ENCODE results near the gene OR2T11.

Gene OR2T11

GRCh38 chr1:248627971-248628844 is 6.7 kb downstream of the OR2T11 start:
- Mint-ChIP-seq H3K36me3 (no peaks in the 10 kb centered on the region), H3K27me3 (no peaks in the 10 kb centered on the region), H3K27ac (no peak overlapping the region), H3K4me1 (no peaks in the 10 kb centered on the region), H3K4me3 (no peak overlapping the region), H3K9me3 (no peaks in the 10 kb centered on the region)

- Mint-ChIP-seq H3K9me3 (no peaks in the 10 kb centered on the region), H3K27ac (no peak overlapping the region), H3K36me3 (no peaks in the 10 kb centered on the region), H3K27me3 (no peaks in the 10 kb centered on the region), H3K4me1 (no peaks in the 10 kb centered on the region), H3K4me3 (no peak overlapping the region)
Measured at GRCh38 chr1:248625971-248626370, 8.9 kb downstream of the OR2T11 start.

GRCh38 chr1:248625166-248625565 is 9.7 kb downstream of the OR2T11 start:
- H3K4me3 Mint-ChIP-seq: no peak overlapping the region
- H3K4me1 Mint-ChIP-seq: no peaks in the 10 kb centered on the region
- H3K36me3 Mint-ChIP-seq: no peaks in the 10 kb centered on the region
- H3K9me3 Mint-ChIP-seq: no peaks in the 10 kb centered on the region
- H3K27me3 Mint-ChIP-seq: no peaks in the 10 kb centered on the region
- H3K27ac Mint-ChIP-seq: no peak overlapping the region

DNA sequence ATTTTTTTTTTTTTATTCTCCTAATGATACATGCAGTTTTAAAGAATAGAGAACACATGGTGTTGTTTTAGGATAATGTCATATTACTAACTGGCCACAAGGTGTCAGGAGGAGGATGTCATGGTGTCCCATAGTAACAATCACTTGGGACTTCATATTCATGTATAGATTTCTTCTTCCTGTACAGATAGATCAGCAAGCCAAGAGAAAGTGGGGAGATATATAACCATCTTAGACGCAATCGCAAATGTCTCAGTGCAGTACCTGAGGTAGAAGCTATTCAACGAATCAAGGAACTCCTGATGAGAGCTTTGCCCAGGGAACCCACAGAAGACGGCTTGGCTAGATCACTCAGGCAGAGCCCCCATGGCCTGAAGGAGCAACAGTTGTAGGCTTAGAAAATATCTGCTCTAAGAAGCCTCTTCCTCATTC is 12.3 kb downstream of the OR2T11 start:
- H3K4me3 Mint-ChIP-seq: no peak overlapping the region
- no peaks in the 10 kb centered on the region for H3K9me3 Mint-ChIP-seq
- no peak overlapping the region for H3K27ac Mint-ChIP-seq
- H3K36me3 Mint-ChIP-seq: no peaks in the 10 kb centered on the region
- H3K4me1 Mint-ChIP-seq: peaks cover 9% of the 10 kb centered on the region
- H3K27me3 Mint-ChIP-seq: no peaks in the 10 kb centered on the region

GRCh38 chr1:248621770-248622169 is 13.1 kb downstream of the OR2T11 start:
- no peak overlapping the region for H3K27ac Mint-ChIP-seq
- no peaks in the 10 kb centered on the region for H3K27me3 Mint-ChIP-seq
- H3K4me3 Mint-ChIP-seq: no peak overlapping the region
- H3K36me3 Mint-ChIP-seq: no peaks in the 10 kb centered on the region
- peaks cover 9% of the 10 kb centered on the region for H3K4me1 Mint-ChIP-seq
- no peaks in the 10 kb centered on the region for H3K9me3 Mint-ChIP-seq

- Mint-ChIP-seq H3K36me3 (no peaks in the 10 kb centered on the region), H3K27ac (no peak overlapping the region), H3K27me3 (no peaks in the 10 kb centered on the region), H3K4me1 (peaks cover 15% of the 10 kb centered on the region), H3K9me3 (no peaks in the 10 kb centered on the region), H3K4me3 (no peak overlapping the region)
Measured at GRCh38 chr1:248618878-248619277, 16.0 kb downstream of the OR2T11 start.

GRCh38 chr1:248618119-248618518 is 16.8 kb downstream of the OR2T11 start:
- Mint-ChIP-seq H3K36me3 (no peaks in the 10 kb centered on the region), H3K4me3 (no peak overlapping the region), H3K9me3 (no peaks in the 10 kb centered on the region), H3K27ac (no peak overlapping the region), H3K4me1 (peaks cover 23% of the 10 kb centered on the region), H3K27me3 (no peaks in the 10 kb centered on the region)

- Mint-ChIP-seq H3K27me3 (no peaks in the 10 kb centered on the region), H3K36me3 (no peaks in the 10 kb centered on the region), H3K4me3 (no peak overlapping the region)
Measured at GRCh38 chr1:248613742-248614141, 21.1 kb downstream of the OR2T11 start.

GRCh38 chr1:248611883-248612414 is 22.9 kb downstream of the OR2T11 start:
- Mint-ChIP-seq H3K9me3 (no peaks in the 10 kb centered on the region), H3K27me3 (no peaks in the 10 kb centered on the region), H3K4me1 (peaks cover 37% of the 10 kb centered on the region), H3K36me3 (no peaks in the 10 kb centered on the region), H3K4me3 (no peak overlapping the region), H3K27ac (peak overlapping the region; percentile 80)

More at GRCh38 chr1:248613742-248614141, 21.1 kb downstream of the OR2T11 start:
- Mint-ChIP-seq H3K9me3 (no peaks in the 10 kb centered on the region), H3K4me1 (peaks cover 39% of the 10 kb centered on the region), H3K27ac (peak overlapping the region; percentile 63)

- no peak overlapping the region for H3K27ac Mint-ChIP-seq
- peaks cover 37% of the 10 kb centered on the region for H3K4me1 Mint-ChIP-seq
- H3K4me3 Mint-ChIP-seq: no peak overlapping the region
- no peaks in the 10 kb centered on the region for H3K27me3 Mint-ChIP-seq
- no peaks in the 10 kb centered on the region for H3K9me3 Mint-ChIP-seq
- H3K36me3 Mint-ChIP-seq: no peaks in the 10 kb centered on the region
Measured at GRCh38 chr1:248610301-248610700, 24.6 kb downstream of the OR2T11 start.

GRCh38 chr1:248599396-248599795 is 35.5 kb downstream of the OR2T11 start:
- no peak overlapping the region for H3K27ac Mint-ChIP-seq
- H3K4me3 Mint-ChIP-seq: no peak overlapping the region
- H3K4me1 Mint-ChIP-seq: peaks cover 7% of the 10 kb centered on the region
- no peaks in the 10 kb centered on the region for H3K27me3 Mint-ChIP-seq
- no peaks in the 10 kb centered on the region for H3K9me3 Mint-ChIP-seq
- H3K36me3 Mint-ChIP-seq: no peaks in the 10 kb centered on the region

GRCh38 chr1:248597589-248597988 is 37.3 kb downstream of the OR2T11 start, which contains the start of gene OR2T10:
OR2T10 (minus strand) TSS chr1:248597700; CDS start chr1:248593768, 3,932 bp downstream.
- Mint-ChIP-seq H3K27ac (peak within 1 kb of the TSS; percentile 85), H3K4me3 (no peak within 1 kb of the TSS), H3K27me3 (no peaks in the 10 kb centered on the region), H3K4me1 (peaks cover 7% of the 10 kb centered on the region), H3K36me3 (peaks cover 1% of the 10 kb centered on the region), H3K9me3 (no peaks in the 10 kb centered on the region)

DNA sequence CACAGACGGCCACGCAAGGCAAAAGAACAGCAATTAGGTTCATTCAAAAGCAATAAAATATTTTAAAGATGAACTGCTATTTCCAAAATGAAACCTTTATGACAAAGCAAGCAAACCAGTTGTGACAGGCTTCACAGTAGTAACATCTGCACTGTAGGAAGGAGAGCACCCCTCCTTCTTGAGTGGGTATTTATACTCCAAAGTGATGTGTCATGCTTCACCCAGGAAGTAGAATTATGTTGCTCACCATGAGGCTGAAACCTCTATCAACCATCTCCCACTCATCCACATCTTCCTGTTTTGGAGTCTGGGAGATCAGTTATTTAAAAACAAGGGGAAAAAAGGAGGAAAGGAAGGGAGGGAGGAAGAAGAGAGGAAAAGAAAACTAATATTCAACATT is 38.3 kb downstream of the OR2T11 start:
- Mint-ChIP-seq H3K9me3 (no peaks in the 10 kb centered on the region), H3K4me1 (peaks cover 7% of the 10 kb centered on the region), H3K27ac (peak overlapping the region; percentile 85), H3K36me3 (peaks cover 1% of the 10 kb centered on the region), H3K27me3 (no peaks in the 10 kb centered on the region), H3K4me3 (no peak overlapping the region)

GRCh38 chr1:248593226-248593625 is 41.7 kb downstream of the OR2T11 start:
- Mint-ChIP-seq H3K27ac (no peak overlapping the region), H3K4me1 (peaks cover 7% of the 10 kb centered on the region), H3K27me3 (no peaks in the 10 kb centered on the region), H3K9me3 (no peaks in the 10 kb centered on the region), H3K4me3 (no peak overlapping the region), H3K36me3 (peaks cover 1% of the 10 kb centered on the region)

GRCh38 chr1:248592655-248593054 is 42.2 kb downstream of the OR2T11 start:
- Mint-ChIP-seq H3K9me3 (no peaks in the 10 kb centered on the region), H3K27me3 (no peaks in the 10 kb centered on the region), H3K36me3 (peaks cover 1% of the 10 kb centered on the region), H3K27ac (no peak overlapping the region), H3K4me3 (no peak overlapping the region), H3K4me1 (peaks cover 7% of the 10 kb centered on the region)

DNA sequence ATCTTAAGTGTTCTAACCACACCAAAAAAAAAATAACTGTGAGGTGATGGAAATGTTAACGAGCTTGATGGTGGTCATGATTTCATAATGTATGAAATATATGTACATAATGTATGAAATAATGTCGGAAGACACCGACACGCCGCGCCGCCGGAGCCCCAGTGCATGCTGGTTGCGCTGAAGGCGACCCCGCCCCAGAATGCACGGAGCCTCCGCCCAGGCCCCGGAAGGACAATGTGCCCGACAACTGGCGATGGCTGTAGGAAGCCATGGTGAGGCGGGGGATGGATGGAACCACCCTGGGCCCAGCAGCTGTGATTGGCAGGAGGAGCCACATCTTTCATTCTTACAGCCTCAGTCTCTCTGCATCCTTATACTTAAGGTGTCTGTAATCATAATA is 44.8 kb downstream of the OR2T11 start:
- Mint-ChIP-seq H3K9me3 (no peaks in the 10 kb centered on the region), H3K27ac (no peak overlapping the region), H3K27me3 (no peaks in the 10 kb centered on the region), H3K36me3 (peaks cover 1% of the 10 kb centered on the region), H3K4me3 (no peak overlapping the region), H3K4me1 (no peaks in the 10 kb centered on the region)
